A549 treated with Mapracorat at 1 μM for 4 hours (cell line): ENCODE measurements around the gene KDM4D. TPM values are rescaled to one million over a fixed set of nuclear protein-coding genes. Genes with fewer than 3 reads are reported as not detected.

Experiments used
- total RNA-seq: library from RNA; stranded (reverse); fragments of 200-300 nt; extraction: Qiagen RNA extraction; gene quantifications from 5 replicates; pipeline ENCODE4 v1.2.3, GENCODE V29; 2022

Gene KDM4D
- total RNA-seq = 0.30 to 0.51 TPM (median 0.42 TPM) in 5 replicates

GRCh38 chr11:94973099-94973968 lies at the start of gene KDM4D, which contains the start of gene CWC15:
Gene KDM4D, plus strand, starts transcription at chr11:94973709. Its CDS starts 23,664 bp downstream, at chr11:94997373.
Gene CWC15, minus strand, starts transcription at chr11:94973556. Its CDS starts 1,371 bp downstream, at chr11:94972185.

GRCh38 chr11:95024958-95025357 lies 51.4 kb downstream of the KDM4D start, which contains the start of gene KDM4E:
Gene KDM4E, plus strand, starts transcription at chr11:95025258. Its CDS starts 300 bp downstream, at chr11:95025558.

Other genes with a start within 250 kb of the KDM4D start
- gene AMOTL1, start 205.4 kb upstream of the KDM4D start, total RNA-seq = 5.7 to 8.6 TPM (median 7.8 TPM) in 5 replicates
- 29.1 to 34.7 TPM (median 32.7 TPM) in 5 replicates for gene CWC15, start 153 bp upstream of the KDM4D start, total RNA-seq
- not detected in 5 replicates for gene KDM4E, start 51.5 kb downstream of the KDM4D start, total RNA-seq
- gene KDM4F, start 75.7 kb downstream of the KDM4D start, total RNA-seq = not detected in 5 replicates
- 16.2 to 21.0 TPM (median 20.2 TPM) in 5 replicates for gene SRSF8, start 93.2 kb downstream of the KDM4D start, total RNA-seq
- gene ENDOD1, start 116.1 kb downstream of the KDM4D start, total RNA-seq = 12.6 to 16.0 TPM (median 15.2 TPM) in 5 replicates